HG03097 (cell line): ENCODE data around the gene BCL2.
A peak's percentile ranks its signal among the peaks of the same experiment; 100 is the strongest.
"Not testable (repeated sequence)": the region's sequence is repeated elsewhere in the genome, so short reads cannot be mapped to it uniquely, and the experiment has no call there.

ENCODE experiments used
- ATAC-seq: cut with Tn5 transposase; IDR thresholded peaks from one replicate; pipeline ENCODE4 v1.9.1; 2021; ENCODE audit not compliant: unreplicated experiment, low FRiP score

BCL2 gene

DNA sequence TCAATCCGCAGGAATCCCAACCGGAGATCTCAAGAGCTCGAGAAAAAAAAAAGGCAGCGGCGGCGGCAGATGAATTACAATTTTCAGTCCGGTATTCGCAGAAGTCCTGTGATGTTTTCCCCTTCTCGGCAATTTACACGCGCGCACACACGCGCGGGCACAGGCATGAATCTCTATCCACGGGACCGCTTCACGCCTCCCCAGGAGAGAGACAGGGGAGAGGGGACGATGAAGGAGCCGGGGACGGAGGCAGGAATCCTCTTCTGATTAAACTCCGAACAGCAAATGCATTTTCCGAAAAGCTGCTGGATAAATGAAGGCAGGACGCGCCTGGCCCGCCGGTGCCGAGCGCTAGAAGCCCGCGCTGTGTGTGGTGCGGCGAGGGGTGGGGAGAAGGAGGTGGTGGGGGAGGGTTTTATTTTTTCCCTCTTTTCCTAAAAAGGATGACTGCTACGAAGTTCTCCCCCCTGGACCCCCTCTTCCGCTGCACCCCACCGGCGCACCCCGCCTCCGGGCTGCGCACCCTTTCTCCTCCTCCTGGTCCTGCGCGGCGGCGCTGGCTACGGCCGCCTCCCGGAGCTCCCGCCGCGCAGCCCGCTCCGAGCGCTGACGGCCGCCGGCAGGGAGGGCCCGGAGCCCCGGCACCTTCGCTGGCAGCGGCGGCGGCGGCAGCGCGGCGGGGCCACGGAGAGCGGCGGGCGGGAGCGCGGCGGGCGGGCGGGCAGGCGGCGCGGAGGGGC is at the start of gene BCL2:
Gene BCL2, minus strand, starts transcription at position 387 of the 740 bp plus-strand sequence.
- peak; percentile 10 for ATAC-seq

DNA sequence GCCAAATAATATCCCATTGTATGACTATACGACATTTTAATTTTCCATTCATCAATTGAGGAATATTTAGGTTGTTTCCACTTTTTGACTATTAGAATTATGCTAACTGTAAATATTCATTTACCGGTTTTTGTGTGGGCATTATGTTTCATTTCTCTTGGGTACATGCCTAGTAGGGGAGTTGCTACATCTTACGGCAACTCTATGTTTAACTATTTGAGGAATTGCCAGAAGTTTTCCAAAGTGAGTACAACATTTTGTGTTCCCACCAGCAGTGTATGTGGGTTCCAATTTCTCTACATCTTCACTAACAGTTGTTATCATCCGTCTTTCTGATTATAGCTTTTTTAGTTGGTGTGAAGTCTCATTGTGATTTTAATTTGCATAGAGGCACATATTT is 49.0 kb upstream of the BCL2 start:
- ATAC-seq, result no peak

DNA sequence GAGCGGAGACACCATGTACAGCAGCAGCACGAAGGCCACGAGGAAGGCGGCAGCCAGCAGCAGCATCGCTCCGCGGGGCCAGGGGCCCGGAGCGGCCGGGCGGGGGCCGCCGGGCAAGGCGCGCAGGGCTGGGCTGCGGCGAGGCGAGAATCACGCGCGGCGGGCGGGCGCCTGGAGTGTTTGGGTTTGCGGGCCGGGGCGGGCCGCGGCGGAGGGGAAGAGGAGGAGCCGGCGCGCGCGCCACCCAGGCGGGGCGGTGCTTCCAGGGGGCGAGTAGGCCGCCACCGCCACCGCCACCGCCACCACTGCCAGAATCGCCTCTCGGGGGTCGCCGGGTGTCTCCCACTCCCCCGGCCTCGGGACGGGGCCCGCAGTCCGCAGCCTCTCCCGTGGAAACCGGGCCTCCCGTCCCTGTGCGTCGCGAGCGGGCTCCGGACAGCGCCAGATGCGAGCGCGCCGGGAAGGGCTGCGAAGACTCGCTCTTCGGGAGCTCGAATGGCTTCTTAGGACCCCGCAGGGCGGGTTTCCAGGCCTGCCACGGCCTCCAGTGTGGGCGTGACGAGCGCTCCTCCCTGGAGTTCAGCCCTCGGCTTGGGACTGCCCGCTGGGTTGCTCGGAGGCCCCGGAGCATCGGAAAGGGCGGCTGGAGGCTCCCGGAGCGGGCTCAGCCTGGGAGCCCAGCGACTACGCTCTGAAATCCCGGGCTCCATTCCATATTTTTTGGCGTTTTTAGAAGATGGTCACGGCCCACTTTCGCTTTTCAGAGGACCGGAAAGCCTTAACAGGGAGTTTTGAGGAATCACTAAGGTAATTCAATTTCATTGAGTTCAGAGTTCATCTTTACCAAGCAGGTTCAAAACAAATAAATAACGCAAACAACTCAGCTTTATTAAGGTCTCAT is 47.7 kb upstream of the BCL2 start, which contains the start of gene KDSR:
Gene KDSR, minus strand, starts transcription at position 154 of the 901 bp plus-strand sequence. Its CDS starts 88 bp downstream, at position 66.
- peak; percentile 75 for ATAC-seq

DNA sequence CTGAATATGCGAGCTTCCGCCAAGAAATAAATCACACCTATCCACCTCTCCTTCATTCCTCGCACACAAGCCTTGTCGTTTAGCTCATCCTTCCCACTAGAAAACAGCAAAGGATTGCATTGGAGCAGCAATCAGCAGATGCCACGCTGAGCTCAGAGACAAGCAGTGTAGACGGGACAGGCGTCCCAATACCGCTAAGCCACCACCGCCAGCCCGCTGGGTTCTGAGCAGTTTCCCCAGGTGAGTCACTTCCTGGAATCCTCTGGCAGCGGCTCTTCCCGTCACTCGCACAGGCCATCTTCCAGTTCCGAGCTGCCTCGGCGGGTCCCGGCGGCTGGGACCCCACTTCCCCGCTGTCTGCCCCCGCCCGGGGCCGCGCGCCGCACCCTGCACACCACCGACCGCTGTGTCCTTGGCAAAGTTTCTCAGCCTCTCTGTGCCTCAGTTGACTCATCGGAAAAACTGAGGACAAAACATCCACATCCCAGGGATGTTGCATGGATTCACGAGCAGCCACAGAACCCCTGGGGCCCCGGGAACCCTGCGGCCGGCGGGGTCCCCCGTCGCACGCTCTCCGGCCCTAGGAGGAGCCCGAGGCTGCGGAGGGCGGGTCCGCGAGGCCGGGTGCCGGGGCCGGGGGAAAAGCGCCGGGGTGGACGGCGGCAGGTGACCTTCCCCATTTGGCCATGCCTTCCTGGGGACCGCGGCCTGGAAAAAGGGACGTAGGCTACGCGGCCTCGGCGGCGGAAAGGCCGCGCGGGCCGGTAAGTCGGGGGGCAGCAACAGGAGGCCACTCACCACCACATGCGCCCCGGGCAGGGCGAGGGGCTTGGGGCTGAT is 46.9 kb upstream of the BCL2 start:
- ATAC-seq, result peak; percentile 32

DNA sequence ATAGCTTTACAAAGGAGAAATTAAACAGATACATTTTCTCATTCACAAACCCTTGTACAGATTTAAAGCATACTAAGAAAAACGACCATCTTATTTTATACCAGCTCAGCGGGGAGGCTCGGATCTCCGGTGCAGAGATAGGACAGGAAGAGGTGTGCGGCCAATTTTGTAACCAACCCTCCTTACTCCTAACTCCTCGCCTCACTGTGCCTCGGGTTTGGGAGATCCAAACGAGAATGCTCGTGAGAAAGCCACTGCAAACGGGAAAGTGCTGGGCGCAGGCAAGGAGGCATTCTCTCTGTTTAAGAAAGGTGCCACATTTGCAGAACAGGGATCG is 46.3 kb upstream of the BCL2 start:
- no peak for ATAC-seq

DNA sequence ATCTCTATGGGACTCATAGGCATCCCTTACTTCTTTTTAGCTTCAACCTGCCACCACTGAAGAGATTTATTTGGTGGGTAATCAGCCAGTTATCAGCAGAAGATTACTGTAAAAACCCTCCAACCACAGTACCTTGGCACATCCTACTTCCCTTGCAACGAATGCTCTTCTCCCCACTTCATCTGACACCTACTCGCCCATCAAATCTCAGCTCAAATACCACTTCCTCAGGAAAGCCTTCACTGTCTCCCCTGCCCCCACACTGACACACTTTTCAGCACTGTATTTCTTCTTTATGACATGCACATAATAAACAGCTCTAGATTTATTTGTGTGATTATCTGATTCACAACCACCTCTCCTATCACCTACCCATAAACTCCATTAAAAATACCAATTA is 44.4 kb upstream of the BCL2 start:
- ATAC-seq, result no peak

DNA sequence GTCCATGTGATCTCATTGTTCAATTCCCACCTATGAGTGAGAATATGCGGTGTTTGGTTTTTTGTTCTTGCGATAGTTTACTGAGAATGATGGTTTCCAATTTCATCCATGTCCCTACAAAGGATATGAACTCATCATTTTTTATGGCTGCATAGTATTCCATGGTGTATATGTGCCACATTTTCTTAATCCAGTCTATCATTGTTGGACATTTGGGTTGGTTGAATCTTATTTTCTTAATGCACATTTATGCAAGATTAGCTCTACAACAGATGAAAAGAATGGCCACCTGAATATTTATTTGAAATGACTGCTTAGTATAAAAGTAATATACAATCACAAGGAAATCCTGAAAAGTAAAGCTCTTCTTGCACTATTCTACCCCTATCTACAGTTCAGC is 43.9 kb upstream of the BCL2 start:
- ATAC-seq, result not testable (repeated sequence)

DNA sequence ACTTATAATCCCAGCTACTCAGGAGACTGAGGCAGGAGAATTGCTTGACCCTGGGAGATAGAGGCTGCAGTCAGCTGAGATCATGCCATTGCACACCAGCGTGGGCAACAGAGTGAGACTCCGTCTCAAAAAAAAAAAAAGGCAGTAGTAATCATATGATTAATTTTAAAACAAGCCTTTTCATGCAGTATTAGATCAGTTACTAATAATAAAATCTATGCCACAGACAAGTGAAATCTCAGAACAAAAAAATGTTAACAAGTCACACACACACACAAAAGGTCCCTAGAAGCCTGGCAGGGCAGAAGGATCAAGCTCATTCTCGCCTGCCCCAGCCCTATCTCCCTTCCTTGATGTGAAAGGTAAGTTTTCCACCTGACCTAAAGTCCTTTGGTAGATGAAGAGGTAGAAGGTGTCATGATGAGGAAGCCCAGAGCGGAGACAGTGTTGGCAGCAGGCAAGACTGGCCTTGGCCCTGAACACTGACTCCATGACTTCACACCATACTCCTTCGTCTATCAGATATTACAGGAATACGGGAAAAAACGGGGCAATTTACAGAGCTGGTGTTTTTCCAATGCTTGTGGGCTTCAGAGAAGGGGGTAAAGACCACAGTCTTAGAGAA is 36.8 kb upstream of the BCL2 start:
- no peak for ATAC-seq

DNA sequence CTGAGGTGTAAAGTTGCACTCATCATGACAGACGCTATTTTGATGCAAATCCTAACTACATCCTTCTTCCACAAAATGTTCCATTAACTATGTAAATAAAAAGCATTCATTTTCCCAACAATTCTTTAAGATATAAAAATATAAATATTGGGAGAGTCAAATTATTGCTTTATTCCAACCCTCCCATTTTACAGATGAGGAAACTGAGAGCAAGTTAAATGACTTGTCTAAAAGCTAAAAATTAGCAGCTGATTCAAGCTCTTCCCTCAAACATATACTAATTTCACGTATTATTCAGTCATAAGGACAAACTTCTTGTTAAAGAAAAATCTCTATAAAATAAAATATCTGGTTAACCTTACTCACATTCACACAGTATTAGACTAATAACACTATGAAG is 30.7 kb upstream of the BCL2 start:
- no peak for ATAC-seq

DNA sequence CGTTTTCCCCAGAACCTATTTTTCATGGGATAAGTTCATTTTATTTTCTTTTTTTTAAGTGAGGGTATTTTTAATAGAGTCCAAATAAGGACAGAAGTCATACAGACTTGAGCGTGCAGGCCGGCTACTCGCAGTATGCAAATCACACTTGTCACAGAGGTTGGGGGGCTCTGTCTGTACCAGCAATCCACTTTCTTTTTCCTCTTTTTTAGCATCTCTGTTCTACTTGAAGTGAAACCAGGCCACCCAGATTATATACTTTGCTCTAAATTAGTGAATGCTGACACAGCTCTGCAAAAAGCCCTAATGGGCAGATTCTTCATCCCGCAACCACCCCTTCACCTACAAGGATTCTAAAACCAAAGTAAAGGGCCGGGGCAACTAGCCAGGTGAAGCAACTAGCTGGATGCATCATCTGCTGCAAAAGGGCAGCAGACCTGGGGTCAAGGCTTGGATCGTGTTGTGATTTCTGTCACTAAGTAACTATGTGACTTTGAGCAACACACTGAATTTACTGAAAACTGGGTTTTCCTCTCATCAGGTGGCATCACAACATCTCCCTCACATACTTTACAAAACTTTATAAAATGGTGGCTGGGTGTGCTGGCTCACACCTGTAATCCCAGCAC is 29.1 kb upstream of the BCL2 start:
- no peak for ATAC-seq

DNA sequence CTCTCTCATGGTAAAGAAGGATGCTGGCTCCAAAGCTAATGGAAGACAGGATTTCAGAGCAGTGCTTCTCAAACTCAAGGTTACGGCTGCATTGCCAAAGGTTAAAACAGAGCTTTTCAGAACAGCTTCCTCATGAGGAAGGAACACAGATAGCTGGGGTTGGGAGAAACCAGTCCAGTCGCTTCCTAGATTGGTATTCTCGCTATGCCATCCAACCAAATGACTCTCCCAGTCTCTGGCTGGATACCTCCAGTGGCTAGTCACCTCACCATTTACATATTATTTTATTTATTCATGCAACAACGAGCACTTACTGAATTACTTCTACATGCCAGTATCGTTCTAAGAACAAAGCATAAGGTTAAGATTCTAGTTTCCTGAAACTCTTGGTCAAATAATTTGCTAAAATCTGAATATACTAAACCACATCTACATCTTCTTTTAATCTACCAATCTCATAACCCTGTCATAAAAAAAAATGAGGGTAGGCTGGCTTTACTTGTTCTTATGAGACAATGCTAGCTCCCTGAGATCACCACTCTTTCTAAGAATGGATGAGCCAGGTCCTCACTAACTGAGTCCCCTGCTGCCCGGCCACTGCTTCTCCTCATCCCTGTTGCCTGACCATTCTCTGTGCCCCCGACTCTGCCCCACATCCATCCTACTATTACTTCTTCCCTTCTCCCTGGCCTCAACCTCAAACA is 27.1 kb upstream of the BCL2 start:
- ATAC-seq, result no peak

DNA sequence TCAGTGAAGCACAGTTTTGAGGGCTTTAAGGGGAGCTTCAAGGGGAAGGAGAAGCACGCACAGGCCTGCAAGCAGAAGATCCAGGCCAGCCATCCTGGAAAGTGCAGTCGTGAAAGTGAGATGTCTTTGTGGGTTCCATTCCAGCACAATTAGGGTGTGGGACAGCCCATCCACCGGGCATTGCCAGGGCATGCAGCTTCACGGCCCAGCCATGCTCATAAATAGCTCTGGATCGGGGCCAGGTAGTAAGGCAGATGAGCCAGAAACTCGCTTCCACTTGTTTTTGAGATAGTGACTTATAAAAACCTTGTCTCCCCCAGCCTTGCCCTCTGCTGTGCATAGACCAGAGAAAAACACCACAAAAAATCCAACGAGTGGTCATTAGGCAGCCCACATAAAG is 26.5 kb upstream of the BCL2 start:
- ATAC-seq, result no peak

DNA sequence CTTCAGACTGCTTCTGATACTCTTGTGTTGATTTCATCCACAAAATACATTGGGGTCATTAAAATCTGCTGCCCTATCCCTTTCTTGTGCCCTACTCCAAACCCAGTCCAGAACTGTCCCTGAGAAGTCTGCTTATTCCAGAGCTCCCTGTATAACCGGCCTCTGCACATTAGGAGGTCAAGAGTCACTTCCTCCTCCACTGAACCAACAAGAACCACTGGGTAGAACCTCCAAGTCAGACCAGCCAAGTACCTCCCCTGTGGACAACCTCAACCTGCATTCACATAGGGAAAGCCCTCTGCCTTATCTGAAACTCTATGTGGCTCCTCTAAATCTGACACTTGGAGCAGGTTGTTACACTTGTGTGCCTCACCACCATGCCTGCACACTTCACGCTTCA is 25.3 kb upstream of the BCL2 start:
- no peak for ATAC-seq

DNA sequence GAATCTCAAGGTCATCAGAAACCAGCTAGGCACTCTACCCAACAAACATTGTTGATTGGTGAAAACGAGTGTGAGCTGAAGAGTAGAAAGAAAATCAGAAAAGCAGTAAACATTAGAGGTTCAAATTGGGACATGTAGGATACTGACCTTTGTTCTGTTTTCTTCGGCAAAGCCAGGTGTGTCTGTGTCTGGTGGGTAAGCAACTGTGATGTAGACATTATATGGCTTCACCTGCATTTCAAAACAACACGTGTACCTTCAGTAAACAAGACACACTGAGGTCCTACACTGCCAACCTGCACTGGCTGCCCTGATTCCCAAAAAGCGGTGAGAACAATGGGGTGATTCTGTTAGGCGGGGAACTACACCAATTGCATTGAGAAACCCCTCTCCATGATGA is 24.7 kb upstream of the BCL2 start:
- no peak for ATAC-seq

DNA sequence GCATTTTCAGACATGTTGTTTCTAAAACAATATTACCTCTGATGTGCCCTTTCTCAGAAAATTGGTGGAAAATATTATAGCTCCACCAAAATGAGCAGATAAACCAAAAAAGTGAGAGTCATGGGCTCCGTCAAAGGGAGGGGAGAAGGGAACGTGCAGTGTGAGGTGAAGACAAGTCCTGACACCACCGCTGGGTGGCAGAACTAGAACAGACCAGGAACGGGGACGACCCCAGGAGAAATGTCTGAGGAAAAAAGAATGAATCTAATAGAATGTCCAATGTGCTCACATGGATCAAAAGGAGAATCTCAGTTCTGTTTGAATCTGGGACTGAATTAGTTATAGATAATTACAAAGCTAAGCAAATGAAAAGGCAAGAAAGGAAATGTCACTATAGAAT is 22.6 kb upstream of the BCL2 start:
- ATAC-seq, result no peak

DNA sequence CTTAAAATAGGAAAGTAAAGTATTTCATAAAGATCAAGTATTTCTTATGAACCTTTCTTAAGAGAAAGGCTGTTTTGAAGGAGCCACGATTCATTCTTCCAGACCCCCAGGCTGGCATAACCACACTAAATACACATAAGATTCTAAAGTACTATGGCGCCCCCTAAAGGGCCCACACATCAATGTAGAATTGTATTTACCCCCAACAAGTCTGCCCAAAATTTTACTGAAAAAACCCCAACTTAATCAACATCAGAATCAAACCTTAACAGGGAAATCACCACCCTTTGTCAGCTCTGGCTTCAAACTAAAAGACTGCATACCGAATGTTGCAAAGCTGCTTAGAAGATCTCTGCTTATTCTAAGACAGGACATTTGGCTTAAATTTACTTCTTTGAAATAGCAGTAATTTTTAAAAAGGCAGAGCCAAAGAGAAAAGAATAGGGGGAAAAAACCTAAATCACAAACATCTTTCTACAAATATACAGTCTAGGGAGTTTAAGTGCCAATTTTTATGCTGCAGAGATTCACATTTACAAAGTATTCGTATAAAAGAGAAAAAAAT is 20.4 kb upstream of the BCL2 start:
- no peak for ATAC-seq

DNA sequence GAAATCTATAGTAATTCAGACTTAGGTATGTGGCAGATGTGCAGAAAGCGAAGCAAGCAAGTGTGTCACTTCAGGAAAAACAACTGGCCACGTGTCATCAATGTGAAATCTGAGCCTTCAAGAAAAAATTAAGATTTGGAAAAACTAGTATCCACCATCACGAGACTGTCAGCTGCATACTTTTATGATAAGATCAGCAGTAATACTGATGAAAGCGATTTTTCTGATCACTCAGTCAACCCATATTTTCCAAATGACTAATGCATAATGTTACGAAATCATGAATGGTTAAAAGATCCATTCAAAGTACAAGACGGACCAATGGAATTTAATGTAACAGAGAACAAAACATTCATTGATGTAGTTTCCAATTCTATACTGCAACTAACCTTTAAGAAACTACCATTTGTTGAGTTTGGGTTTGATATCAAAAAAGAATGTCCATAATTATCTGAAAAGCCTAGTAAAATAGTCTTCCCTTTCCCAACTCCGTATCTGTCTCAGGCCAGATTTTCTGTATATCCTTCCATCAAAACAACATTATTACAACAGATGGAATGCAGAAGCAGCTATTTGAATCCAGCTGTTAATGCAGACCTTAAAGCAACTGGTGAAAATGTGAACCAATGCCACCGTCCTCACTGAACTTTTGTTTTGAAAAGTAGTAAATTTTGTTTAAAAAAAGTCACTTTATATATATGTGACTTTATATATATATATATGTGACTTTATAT is 17.0 kb upstream of the BCL2 start:
- no peak for ATAC-seq

DNA sequence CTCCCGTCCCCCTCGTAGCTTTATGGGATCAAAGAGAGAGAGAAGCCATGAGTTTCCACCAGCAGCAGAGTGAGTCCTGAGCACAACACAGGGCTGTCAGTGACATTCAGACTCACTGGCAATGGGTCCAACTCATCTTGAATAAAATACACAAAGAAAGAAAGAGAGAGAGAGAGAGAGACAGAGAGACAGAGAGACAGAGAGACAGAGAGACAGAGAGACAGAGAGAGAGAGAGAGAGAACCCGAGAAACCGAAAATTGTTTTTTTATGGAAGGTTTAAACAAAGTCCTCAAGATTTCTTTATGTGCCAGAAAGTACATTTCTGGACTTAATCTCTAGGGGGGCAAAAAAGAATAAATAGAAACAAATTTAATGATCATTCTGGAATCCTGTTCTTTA is 11.5 kb upstream of the BCL2 start:
- ATAC-seq, result no peak
